ENCODE results near the gene PARK7.
A peak's percentile ranks its signal among the peaks of the same experiment; 100 is the strongest.
"Not testable (repeated sequence)": the region's sequence is repeated elsewhere in the genome, so short reads cannot be mapped to it uniquely, and the experiment has no call there.

The PARK7 gene

GRCh38 chr1:7948960-7949359 is 12.6 kb upstream of the PARK7 start:
- DNase-seq, result no peak

GRCh38 chr1:7952791-7953190 is 8.7 kb upstream of the PARK7 start:
- DNase-seq, result not testable (repeated sequence)

DNA sequence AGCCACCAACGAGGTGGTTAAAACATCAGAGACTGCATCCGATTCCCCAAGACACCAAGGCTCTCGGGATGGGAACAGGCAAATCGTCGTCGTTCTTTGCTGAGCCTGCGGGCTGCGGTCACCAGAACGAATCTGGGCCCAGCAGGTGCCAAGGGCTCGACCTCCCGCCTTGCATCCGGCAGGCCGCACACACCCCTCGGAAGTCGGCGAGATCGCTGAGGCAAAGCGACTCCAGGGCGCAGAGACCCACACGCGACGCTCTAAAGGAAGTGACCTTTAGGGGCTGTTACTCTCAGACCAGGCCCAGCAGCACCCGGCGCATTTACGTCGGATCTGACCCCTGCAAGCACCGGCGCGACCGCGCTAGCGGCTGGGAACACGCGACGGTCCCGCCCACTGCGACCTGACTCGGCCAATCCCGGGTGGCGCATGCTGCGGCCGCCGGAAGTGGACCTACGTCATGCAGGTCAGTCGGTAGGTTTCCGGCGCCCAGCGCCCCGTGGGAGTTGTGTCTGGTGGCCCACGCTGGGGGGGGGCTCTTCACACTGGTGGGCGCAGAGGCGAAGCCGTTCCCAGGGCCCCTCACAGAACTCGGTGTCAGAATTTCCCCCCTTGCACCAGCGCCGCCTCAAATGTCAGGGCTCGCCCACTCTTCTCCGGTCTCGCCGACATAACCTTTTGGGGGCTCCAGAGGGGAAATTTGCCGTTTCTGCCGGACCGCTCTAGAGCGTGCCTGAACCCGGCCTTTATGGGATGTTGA is 7.5 kb upstream of the PARK7 start:
- peak; percentile 97 for DNase-seq

- DNase-seq, result no peak
Observed at GRCh38 chr1:7954683-7955082, 6.8 kb upstream of the PARK7 start.

- no peak for DNase-seq
Observed at GRCh38 chr1:7956218-7957032, 5.1 kb upstream of the PARK7 start.

GRCh38 chr1:7960165-7960564 is 1.3 kb upstream of the PARK7 start:
- no peak for DNase-seq

GRCh38 chr1:7960867-7961215 is 670 bp upstream of the PARK7 start:
- no peak for DNase-seq

- DNase-seq, result no peak
Observed at GRCh38 chr1:7962014-7962335, 464 bp downstream of the PARK7 start.

DNA sequence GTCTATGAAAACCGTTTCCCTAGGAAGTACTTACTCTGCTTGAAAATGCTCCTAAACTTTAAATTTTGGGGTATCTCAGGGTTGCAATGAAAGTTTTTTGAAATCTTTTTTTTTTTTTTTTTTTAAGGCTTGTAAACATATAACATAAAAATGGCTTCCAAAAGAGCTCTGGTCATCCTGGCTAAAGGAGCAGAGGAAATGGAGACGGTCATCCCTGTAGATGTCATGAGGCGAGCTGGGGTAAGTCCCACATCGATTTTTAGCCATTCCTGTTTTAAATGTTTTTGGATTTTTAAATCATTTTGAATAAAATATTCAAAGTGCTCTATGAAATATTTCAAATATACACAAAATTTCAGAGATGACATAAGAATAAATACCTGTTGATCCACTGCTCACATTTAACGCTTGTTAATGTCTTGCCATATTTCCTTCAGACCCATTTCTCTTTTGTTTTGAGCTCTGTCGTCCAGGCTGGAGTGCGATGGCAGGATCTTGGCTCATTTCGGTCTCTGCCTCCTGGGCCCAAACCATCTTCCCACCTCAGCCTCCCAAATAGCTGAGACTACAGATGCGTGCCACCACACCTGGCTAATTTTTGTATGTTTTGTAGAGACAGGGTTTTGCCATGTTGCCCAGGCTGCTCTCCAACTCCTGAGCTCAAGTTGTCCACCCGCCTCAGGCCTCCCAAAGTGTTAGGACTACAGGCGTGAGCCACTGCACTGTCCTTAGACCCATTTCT is 1.3 kb downstream of the PARK7 start:
- DNase-seq, result no peak

DNA sequence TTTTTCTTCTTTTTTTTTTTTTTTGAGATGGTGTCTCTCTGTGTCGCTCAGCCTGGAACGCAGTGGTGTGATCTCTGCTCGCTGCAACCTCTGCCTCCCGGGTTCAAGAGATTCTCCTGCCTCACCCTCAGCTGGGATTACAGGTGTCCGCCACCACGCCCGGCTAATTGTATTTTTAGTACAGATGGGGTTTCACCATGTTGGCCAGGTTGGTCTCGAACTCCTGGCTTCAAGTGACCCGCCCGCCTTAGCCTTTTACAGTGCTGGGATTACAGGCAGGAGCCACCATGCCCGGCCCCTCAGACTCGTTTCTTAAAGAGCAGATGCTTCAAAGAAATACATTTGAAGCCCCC is 1.8 kb downstream of the PARK7 start:
- DNase-seq, result not testable (repeated sequence)

- DNase-seq, result not testable (repeated sequence)
Observed at GRCh38 chr1:7963841-7964240, 2.3 kb downstream of the PARK7 start.

DNA sequence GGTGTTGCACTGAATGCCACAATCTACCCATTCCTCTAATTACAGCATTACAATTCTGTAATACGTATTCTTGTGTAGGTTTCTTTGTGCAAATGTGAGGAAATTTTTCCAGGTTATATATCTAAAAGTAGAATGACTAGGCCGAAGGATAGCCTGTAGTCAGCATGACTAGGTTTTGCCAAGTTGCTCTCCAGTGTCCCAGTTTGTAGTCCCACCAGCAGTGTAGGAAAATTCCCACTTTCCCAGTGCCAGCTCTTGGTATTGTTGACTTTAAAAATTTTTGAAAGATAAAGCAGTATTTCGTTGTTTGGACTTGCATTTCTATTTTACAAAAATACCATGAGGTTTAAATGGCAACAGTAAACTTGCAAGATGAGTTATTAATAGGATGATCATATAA is 3.0 kb downstream of the PARK7 start:
- DNase-seq, result no peak

GRCh38 chr1:7967196-7967595 is 5.7 kb downstream of the PARK7 start:
- no peak for DNase-seq

GRCh38 chr1:7967651-7968050 is 6.1 kb downstream of the PARK7 start:
- DNase-seq, result no peak

DNA sequence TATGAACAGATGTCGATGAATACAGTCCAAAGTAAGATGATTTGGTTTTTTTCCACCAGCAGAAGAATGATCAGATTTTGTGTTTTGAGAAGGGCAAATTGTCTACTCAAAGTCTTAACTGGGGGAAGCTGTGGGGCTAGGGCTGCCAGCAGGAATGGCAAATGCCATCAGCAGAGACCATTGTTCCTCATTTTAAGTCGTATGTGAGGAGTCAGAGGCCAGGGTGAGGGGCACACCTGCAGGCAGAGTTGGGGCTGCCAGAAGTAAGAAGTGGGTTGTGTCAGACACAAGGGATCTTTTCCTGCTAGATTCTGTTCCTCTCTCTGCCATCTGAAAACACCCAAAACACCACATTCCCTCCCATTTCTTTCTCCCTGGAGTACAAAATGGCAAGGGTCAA is 8.7 kb downstream of the PARK7 start:
- DNase-seq, result no peak

DNA sequence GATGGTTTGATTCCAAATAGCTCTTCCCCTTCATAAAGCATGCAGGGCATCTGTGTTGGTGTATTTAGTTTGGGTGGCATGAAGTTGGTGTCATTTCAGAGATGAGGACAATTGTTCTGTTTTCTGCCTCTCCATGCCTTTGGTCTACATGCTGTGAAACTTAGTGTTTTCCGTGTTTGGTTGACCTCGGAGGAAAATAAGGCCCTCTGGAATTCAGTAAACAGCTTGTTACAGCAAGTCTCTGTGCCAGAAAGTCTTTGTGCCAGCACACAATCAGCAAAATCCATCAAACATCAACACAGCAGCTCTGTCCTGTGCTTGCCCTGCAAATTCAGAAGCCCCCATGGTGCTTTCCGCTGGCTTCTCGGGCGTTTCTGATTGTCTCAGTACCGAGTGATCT is 9.5 kb downstream of the PARK7 start:
- no peak for DNase-seq

DNA sequence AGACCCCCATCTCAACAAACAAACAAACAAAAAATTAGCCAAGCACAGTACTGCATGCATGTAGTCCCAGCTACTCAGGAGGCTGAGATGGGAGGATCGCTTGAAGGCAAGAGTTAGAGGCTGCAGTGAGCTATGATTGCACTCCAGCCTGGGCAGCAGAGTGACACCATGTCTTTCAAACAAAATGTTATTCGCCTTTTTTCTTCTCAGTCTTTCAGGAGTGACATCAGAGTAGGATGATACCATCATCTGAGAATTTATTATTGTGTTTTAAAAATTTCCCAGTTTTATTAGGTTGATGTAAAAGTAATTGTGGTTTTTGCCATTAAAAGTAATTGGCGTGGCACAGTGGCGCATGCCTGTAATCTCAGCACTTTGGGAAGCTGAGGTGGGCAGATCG is 10.8 kb downstream of the PARK7 start:
- DNase-seq, result no peak

- DNase-seq, result no peak
Observed at GRCh38 chr1:7973086-7973485, 11.6 kb downstream of the PARK7 start.

- no peak for DNase-seq
Observed at GRCh38 chr1:7975212-7975865, 13.8 kb downstream of the PARK7 start.

- DNase-seq, result no peak
Observed at GRCh38 chr1:7980984-7981383, 19.5 kb downstream of the PARK7 start.

DNA sequence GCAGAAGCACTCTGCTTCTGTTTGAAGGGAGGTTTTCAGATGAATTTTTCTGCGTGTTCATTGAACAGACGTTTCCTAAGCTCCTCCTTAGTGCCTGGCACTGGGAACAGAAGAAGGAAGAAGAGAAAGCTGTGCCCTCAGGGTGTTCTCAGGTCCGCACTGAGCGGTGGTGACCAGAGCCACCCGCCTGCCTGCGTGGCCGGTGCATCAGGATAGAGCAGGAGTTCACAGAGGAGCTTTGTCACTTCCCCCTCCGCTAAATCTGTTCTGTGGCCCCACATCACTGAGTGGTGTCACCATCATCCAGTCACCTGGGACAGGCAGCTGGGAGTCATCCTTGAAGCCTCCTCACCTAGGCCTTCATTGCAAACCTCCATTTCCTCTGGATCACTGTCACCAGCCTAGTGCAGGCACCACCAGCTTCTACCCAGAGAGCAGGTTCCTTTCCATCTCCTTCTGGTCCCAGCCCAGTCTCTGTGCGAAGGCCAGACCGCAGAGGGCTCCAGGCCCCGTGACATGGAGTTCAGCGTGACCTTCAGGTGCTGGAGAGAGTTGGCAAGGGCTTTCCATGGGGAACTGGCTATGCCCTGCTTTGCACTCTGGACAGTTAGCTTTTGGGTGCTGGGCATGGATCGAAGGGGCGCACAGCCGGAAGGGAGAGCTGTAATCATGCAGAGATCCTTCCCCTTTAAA is 21.7 kb downstream of the PARK7 start:
- no peak for DNase-seq

GRCh38 chr1:7984811-7985210 is 23.3 kb downstream of the PARK7 start:
- DNase-seq, result no peak
